Measurements from ENCODE around the gene ENTREP3. TPM values are rescaled to one million over a fixed set of nuclear protein-coding genes. Genes with fewer than 3 reads are reported as not detected.
A peak's percentile ranks its signal among the peaks of the same experiment; 100 is the strongest.
"Not testable (repeated sequence)": the region's sequence is repeated elsewhere in the genome, so short reads cannot be mapped to it uniquely, and the experiment has no call there.

Gene ENTREP3
- total and polyA plus RNA-seq, 8 donors, result 17.1 to 33.5 (median 22.0) TPM

DNA sequence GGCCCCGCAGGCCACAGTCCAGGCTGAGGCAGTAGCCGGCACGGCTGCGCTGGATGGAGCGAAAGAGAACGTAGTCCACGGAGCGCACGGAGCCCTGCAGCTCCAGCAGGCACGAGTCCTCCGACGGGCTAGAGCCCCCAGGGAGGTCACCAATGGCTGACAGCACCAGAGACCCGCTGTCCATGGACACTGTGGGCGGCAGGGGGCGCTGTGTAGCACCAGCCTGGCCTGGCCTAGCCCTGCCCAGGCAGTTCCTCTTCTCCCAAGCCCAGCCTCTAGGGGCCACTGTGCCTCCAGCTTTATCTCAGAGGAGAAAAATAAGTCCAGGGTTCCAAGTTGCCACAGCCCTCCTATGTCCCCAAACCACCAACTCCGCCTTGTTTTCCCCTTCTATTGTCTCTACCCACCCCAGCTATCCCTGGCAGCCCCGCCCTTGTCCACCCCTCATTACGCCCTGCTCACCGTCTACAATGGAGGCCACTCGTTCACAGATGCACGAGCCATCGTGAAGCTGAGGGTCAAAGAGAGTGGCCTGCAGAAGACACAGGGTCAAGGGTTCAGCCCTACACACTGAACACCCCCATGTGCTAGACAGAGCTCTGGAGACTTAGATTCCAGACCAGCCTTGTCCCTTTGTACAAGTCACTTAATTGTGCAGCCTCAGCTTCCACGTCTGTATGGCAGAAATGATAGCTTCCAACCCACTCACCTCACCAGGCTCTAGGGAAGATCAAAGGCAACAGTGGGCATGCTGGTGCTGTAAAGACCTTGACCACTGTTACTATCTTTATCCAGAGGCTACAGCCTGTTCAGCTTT lies 4.4 kb downstream of the ENTREP3 start:
- Histone ChIP-seq H3K9me3 (no peaks in the 10 kb centered on the region), H3K27me3 (no peaks in the 10 kb centered on the region), H3K4me3 (peak overlapping the region in 1 of 2 donors; percentile 26), H3K36me3 (peaks cover 0 to 19% of the 10 kb centered on the region in 2 donors), H3K27ac (peak overlapping the region in 1 of 2 donors; percentile 42), H3K4me1 (peaks cover 21 to 37% of the 10 kb centered on the region in 2 donors)
- intact Hi-C loops (cut with DNase I), result no loop called here
- TF ChIP-seq, protein P1, sequence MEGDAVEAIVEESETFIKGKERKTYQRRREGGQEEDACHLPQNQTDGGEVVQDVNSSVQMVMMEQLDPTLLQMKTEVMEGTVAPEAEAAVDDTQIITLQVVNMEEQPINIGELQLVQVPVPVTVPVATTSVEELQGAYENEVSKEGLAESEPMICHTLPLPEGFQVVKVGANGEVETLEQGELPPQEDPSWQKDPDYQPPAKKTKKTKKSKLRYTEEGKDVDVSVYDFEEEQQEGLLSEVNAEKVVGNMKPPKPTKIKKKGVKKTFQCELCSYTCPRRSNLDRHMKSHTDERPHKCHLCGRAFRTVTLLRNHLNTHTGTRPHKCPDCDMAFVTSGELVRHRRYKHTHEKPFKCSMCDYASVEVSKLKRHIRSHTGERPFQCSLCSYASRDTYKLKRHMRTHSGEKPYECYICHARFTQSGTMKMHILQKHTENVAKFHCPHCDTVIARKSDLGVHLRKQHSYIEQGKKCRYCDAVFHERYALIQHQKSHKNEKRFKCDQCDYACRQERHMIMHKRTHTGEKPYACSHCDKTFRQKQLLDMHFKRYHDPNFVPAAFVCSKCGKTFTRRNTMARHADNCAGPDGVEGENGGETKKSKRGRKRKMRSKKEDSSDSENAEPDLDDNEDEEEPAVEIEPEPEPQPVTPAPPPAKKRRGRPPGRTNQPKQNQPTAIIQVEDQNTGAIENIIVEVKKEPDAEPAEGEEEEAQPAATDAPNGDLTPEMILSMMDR (IDR thresholded peaks at IDR 0.05), result peak; percentile 99 to 100
- DNase-seq (peak; percentile 81 to 99 (median 94)), ATAC-seq (peak; percentile 86)

DNA sequence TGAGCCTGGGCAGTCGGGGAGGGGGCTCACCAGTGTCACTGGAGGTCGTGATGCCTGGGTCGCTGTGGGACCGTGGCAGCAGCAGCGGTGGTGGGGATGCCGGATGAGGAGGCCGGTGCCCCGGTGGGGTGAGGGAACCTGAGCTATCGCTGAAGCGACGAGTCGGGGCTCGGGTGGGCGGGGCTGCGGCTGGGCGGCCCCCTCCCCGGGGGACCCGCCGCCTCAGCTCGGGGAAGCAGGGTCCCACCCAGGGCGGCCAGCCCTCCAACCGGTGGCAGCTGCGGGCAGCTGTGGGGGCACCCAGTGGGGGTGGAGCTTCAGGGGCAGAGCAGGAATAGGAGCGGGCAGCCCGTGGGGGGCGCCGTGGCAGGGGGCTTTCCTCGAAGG lies 5.0 kb downstream of the ENTREP3 start:
- Histone ChIP-seq H3K4me1 (peaks cover 21 to 36% of the 10 kb centered on the region in 2 donors), H3K9me3 (no peaks in the 10 kb centered on the region), H3K27ac (peak overlapping the region in 1 of 2 donors; percentile 42), H3K27me3 (no peaks in the 10 kb centered on the region), H3K36me3 (peaks cover 0 to 19% of the 10 kb centered on the region in 2 donors), H3K4me3 (peak overlapping the region in 1 of 2 donors; percentile 26)
- DNase-seq, result no peak
- TF ChIP-seq, protein P1 (IDR thresholded peaks at IDR 0.05), result no peak
- intact Hi-C loops (cut with DNase I), result no loop called here
- ATAC-seq, result no peak

DNA sequence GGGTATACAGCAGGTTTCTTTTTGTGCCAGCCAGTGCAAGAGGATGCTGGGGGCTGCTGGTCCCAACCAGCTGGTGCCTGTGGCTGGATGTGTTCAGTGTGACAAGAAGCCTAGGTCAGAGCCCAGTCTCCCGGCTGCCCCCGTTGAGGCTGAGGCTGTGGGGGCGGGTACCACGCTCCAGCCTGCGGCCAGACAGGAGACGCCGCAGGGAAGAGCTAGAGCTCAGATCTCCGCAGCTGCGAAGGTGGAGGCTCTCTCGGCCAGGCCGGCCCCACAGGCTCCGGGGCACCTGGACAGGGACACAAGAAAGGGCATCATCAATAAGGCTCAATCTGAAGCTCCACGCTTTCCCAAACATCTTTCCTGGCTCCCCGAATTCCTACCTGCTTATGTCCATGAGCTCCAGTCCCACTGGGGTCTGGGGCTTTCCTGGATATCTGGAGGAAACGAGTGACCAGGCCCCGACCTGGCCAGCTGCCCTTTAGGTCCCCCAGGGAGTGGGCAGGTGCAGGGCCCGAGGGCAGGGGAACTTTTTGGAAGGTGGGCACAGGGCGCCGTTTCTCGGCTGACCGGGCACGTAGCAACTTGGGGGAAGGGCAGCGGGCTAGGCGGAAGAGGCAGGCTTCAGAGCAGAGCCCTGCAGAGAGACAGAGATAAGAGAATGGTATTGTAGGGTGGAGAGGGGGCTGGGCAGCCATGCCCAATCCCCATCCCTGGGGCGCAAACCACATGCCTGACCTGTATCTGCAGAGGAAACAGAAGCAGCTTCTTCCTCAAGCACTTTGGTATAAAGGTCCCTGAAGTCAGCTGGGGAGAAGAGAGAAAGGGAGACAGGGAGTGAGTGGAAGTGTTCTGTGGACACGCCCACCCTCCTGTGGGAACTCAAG lies 7.4 kb downstream of the ENTREP3 start:
- no peaks in the 10 kb centered on the region for H3K9me3 ChIP-seq
- H3K27ac ChIP-seq, result no peak overlapping the region
- intact Hi-C loops (cut with DNase I), result no loop called here
- H3K36me3 ChIP-seq, result peaks cover 0 to 19% of the 10 kb centered on the region in 2 donors
- TF ChIP-seq, protein P1 (IDR thresholded peaks at IDR 0.05), result no peak
- H3K4me3 ChIP-seq, result no peak overlapping the region
- ATAC-seq (no peak), DNase-seq (peak in 1 of 4 donors; percentile 75)
- peaks cover 10 to 36% of the 10 kb centered on the region in 2 donors for H3K4me1 ChIP-seq
- H3K27me3 ChIP-seq, result no peaks in the 10 kb centered on the region

DNA sequence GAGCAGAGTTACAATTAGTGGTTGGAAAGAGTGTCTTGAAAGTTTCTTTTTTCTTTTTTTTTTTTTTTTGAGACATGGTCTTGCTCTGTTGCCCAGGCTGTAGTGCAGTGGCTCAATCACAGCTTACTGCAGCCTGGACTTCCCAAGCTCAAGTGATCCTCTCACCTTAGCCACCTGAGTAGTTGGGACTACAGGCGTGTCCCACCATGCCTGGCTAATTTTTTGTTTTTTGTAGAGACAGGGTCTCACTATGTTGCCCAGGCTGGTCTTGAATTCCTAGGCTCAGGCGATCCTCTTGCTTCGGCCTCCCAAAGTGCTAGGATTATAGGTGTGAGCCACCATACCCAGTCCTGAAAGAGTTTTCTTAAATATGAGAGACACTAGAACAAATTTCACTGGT lies 8.5 kb downstream of the ENTREP3 start:
- Histone ChIP-seq H3K36me3 (peaks cover 0 to 19% of the 10 kb centered on the region in 2 donors), H3K4me1 (peaks cover 10 to 47% of the 10 kb centered on the region in 2 donors)
- intact Hi-C loops (cut with DNase I); ATAC-seq; H3K9me3 ChIP-seq; H3K27me3 ChIP-seq; H3K27ac ChIP-seq; DNase-seq; H3K4me3 ChIP-seq: not testable (repeated sequence)

DNA sequence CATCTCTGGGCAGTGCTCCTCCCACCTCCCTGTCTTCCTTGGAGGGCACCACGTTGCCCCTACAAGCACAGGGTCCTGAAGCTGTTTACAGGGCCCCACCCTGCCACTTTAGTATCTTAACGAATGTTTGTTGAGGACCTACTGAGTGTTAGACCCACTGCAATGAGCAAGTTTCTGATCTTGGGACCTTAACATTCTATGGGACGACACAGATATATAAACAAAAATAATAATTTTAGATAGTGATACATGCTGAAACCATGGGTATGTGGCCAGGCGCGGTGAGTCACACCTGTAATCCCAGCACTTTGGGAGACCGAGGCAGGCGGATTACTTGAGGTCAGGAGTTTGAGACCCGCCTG lies 10.1 kb downstream of the ENTREP3 start:
- H3K27ac ChIP-seq, result peak overlapping the region; percentile 92 to 95
- intact Hi-C loops (cut with DNase I), result no loop called here
- TF ChIP-seq, protein P1 (IDR thresholded peaks at IDR 0.05), result no peak
- no peaks in the 10 kb centered on the region for H3K9me3 ChIP-seq
- DNase-seq, result no peak
- H3K27me3 ChIP-seq, result no peaks in the 10 kb centered on the region
- peaks cover 0 to 48% of the 10 kb centered on the region in 2 donors for H3K4me1 ChIP-seq
- H3K4me3 ChIP-seq, result peak overlapping the region; percentile 53 to 56
- H3K36me3 ChIP-seq, result peaks cover 0 to 19% of the 10 kb centered on the region in 2 donors
- ATAC-seq, result no peak

All from left lung (tissue), 10 donors.